GM18498 (cell line): Measurements from ENCODE around the gene ODAD3.
A peak's percentile ranks its signal among the peaks of the same experiment; 100 is the strongest.
"Not testable (repeated sequence)": the region's sequence is repeated elsewhere in the genome, so short reads cannot be mapped to it uniquely, and the experiment has no call there.

ENCODE experiments used
- ATAC-seq: cut with Tn5 transposase; IDR thresholded peaks from one replicate; pipeline ENCODE4 v1.9.1; 2021; ENCODE audit warnings: mild to moderate bottlenecking, moderate library complexity; ENCODE audit not compliant: unreplicated experiment

ODAD3 gene

GRCh38 chr19:11445141-11445540 lies 10.2 kb upstream of the ODAD3 start:
- no peak for ATAC-seq

GRCh38 chr19:11444059-11444458 lies 9.1 kb upstream of the ODAD3 start:
- ATAC-seq: no peak

GRCh38 chr19:11437955-11438354 lies 3.0 kb upstream of the ODAD3 start:
- no peak for ATAC-seq

- no peak for ATAC-seq
These were observed 952 bp upstream of the ODAD3 start for GRCh38 chr19:11435833-11436313.

GRCh38 chr19:11434703-11435056 lies 241 bp downstream of the ODAD3 start:
- ATAC-seq: peak; percentile 11

- ATAC-seq: not testable (repeated sequence)
These were observed 1.4 kb downstream of the ODAD3 start for GRCh38 chr19:11433526-11433925.

- ATAC-seq: no peak
These were observed 8.3 kb downstream of the ODAD3 start for GRCh38 chr19:11426656-11427055.

- no peak for ATAC-seq
These were observed 9.0 kb downstream of the ODAD3 start for GRCh38 chr19:11425719-11426457.

GRCh38 chr19:11423791-11424181 lies 11.1 kb downstream of the ODAD3 start:
- no peak for ATAC-seq

GRCh38 chr19:11423164-11423790 lies 11.6 kb downstream of the ODAD3 start:
- no peak for ATAC-seq

GRCh38 chr19:11422163-11423065 lies 12.5 kb downstream of the ODAD3 start:
- peak; percentile 41 for ATAC-seq

- ATAC-seq: peak; percentile 22
These were observed 13.4 kb downstream of the ODAD3 start for GRCh38 chr19:11421371-11422098.

- no peak for ATAC-seq
These were observed 14.2 kb downstream of the ODAD3 start for GRCh38 chr19:11420429-11421370.

GRCh38 chr19:11418549-11419506 lies 16.1 kb downstream of the ODAD3 start, which contains the start of gene RGL3:
Gene RGL3 (minus strand): TSS chr19:11419314. CDS start chr19:11419278, 36 bp downstream.
- no peak for ATAC-seq

- ATAC-seq: no peak
These were observed 16.8 kb downstream of the ODAD3 start for GRCh38 chr19:11418094-11418548.

- no peak for ATAC-seq
These were observed 18.4 kb downstream of the ODAD3 start for GRCh38 chr19:11416346-11417052.

- ATAC-seq: no peak
These were observed 20.4 kb downstream of the ODAD3 start for GRCh38 chr19:11414544-11414943.

- no peak for ATAC-seq
These were observed 24.2 kb downstream of the ODAD3 start for GRCh38 chr19:11410682-11411081.
